Kidney glomerular epithelial cell (primary cell): Measurements from ENCODE around the gene TNFRSF19.
"Not testable (repeated sequence)": the region's sequence is repeated elsewhere in the genome, so short reads cannot be mapped to it uniquely, and the experiment has no call there.

Source experiments
- DNase-seq: peaks from one replicate; lab custom pipeline; 2025; lab: John Stamatoyannopoulos, UW

TNFRSF19 gene

GRCh38 chr13:23567906-23568460 is 2.2 kb upstream of the TNFRSF19 start:
- DNase-seq, result no peak

- peak; percentile 51 for DNase-seq
These were observed 706 bp downstream of the TNFRSF19 start for GRCh38 chr13:23570921-23571315.

GRCh38 chr13:23571431-23571830 is 1.2 kb downstream of the TNFRSF19 start:
- no peak for DNase-seq

- DNase-seq, result no peak
These were observed 2.6 kb downstream of the TNFRSF19 start for GRCh38 chr13:23572836-23573235.

GRCh38 chr13:23574421-23575145 is 4.4 kb downstream of the TNFRSF19 start:
- no peak for DNase-seq

GRCh38 chr13:23575632-23576031 is 5.4 kb downstream of the TNFRSF19 start:
- DNase-seq, result no peak

GRCh38 chr13:23578411-23579071 is 8.3 kb downstream of the TNFRSF19 start:
- DNase-seq, result peak; percentile 16

GRCh38 chr13:23579072-23579895 is 9.1 kb downstream of the TNFRSF19 start:
- DNase-seq, result peak; percentile 65

GRCh38 chr13:23579896-23580683 is 9.9 kb downstream of the TNFRSF19 start:
- no peak for DNase-seq

GRCh38 chr13:23580684-23581060 is 10.5 kb downstream of the TNFRSF19 start:
- no peak for DNase-seq

- DNase-seq, result no peak
These were observed 13.3 kb downstream of the TNFRSF19 start for GRCh38 chr13:23583491-23583890.

- no peak for DNase-seq
These were observed 14.1 kb downstream of the TNFRSF19 start for GRCh38 chr13:23584275-23584674.

GRCh38 chr13:23586336-23586735 is 16.1 kb downstream of the TNFRSF19 start:
- DNase-seq, result no peak

GRCh38 chr13:23588666-23589065 is 18.5 kb downstream of the TNFRSF19 start:
- DNase-seq, result peak; percentile 24

GRCh38 chr13:23592596-23592995 is 22.4 kb downstream of the TNFRSF19 start:
- DNase-seq, result no peak

GRCh38 chr13:23593148-23593547 is 22.9 kb downstream of the TNFRSF19 start:
- no peak for DNase-seq

- not testable (repeated sequence) for DNase-seq
These were observed 24.1 kb downstream of the TNFRSF19 start for GRCh38 chr13:23594290-23594689.

GRCh38 chr13:23598369-23598768 is 28.2 kb downstream of the TNFRSF19 start:
- DNase-seq, result no peak

GRCh38 chr13:23599083-23599925 is 29.1 kb downstream of the TNFRSF19 start:
- DNase-seq, result peak; percentile 82

- no peak for DNase-seq
These were observed 29.9 kb downstream of the TNFRSF19 start for GRCh38 chr13:23600100-23600499.

GRCh38 chr13:23600534-23600933 is 30.3 kb downstream of the TNFRSF19 start:
- DNase-seq, result no peak
